SIG-M5 treated with dmso at 0.1 percent for 504 hours (cell line): ENCODE data around the gene CPA5.

Source experiments
- DNase-seq: peaks from one replicate; lab custom pipeline; 2025; ENCODE audit not compliant: unreplicated experiment; lab: John Stamatoyannopoulos, UW

CPA5 gene

DNA sequence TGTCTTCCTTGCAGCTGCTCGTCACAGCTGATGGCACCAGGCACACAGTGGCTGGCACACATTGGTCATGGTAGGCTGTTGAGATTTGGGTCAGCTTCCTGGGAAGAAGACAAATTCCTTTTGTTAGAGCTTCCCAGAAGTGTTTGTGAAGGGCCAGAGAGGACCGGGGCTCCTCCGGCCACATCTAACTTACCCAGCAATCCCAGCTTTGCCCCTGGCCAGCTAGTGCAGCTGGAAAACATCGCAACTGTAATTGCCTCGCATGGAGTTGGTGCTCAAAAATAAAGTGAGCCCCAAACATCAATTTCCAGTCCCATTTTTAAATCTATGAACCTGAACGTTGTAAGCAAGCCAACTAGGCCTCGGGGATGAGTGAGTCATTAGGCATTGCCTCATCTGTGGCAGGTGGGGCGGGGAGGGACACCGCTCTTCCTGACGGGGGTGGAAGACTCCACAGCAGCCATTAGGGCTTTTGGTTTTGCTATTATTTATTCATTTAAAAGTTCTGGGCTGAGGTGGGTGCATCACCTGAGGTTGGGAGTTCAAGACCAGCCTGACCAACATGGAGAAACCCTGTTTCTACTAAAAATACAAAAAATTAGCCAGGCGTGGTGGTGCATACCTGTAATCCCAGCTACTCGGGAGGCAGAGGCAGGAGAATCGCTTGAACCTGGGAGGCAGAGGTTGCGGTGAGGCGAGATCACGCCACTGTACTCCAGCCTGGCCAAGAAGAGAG lies 12.4 kb downstream of the CPA5 start:
- peak; percentile 36 for DNase-seq

DNA sequence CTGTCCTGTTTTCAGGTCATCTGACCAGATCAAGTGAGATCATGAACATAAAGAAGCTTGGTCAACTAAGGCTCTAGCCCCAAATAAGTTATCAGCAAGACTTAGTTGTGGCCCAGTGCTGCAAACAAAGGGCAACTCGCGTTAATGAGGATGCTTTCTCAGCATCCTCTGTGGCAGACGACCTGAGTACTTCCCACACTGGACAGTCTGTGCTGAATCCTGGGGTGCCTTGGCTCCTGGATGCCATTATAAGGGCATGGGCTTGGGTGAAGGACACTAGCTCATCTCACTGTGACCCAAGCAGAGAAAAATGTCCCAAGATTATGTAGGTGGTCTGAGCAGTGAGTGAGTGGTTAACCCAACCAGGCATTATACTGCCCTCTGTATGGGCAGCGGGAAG lies 13.9 kb downstream of the CPA5 start:
- DNase-seq = no peak

DNA sequence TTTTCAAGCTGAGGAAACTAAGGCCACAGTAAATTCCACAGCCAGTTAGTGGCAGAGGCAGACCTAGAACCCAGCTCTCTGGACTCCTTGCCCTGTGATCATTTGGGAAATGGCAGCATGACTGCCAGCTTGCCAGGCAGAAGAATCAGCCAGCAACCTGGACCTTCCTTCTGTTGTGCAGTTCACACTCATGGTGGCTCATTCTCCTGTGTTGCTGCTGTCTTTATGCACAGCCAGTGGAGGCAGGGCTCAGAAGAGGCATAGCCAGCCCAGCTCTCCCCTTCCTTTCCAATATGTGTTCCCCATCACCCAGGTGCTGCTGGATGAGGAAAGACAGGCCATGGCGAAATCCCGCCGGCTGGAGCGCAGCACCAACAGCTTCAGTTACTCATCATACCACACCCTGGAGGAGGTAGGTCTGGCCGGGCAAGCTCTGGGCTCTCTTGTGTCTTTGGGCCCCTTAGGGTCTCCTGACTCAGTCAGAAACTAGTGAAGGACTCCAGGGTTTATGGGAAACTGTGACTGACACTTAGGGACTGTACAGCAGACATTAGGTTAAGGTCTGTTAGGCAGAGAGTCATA lies 14.8 kb downstream of the CPA5 start:
- DNase-seq = no peak

DNA sequence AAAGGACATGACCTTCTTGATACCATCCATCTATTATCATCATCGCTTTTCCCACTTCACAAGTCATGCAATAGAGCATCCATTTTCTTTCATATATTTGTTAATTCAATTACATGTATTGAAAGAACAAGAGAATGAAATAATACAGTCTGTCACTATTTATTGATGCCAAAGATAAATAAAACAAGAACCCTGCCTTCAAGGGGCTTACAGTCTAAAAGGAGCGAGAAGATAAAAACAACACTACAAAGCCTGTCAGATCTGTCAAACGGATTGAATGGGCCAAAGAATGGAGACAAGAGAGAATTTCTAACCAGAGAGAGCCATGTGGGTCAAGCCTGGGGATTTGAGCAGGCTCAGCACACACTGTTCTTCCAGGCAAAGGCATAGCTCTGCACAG lies 15.9 kb downstream of the CPA5 start:
- no peak for DNase-seq

DNA sequence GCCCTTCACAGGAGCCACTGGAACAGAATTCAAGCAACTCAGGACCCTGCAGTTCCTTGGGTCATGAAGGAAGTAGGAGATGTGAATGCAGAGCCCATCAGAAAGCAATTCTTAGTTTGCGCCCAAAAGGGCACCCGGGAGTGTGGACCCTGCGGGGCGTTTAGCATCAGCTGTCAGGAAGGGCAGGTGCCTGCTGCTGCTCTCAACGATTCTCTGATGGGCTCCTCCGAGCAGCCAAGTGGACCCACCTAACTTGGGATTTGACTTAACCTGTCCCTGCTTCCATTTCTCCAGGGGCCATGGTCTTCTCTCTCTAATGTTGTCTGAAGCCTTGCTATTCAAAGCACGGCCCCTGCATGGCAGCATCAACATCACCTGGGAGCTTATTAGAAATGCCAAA lies 17.1 kb downstream of the CPA5 start:
- no peak for DNase-seq

DNA sequence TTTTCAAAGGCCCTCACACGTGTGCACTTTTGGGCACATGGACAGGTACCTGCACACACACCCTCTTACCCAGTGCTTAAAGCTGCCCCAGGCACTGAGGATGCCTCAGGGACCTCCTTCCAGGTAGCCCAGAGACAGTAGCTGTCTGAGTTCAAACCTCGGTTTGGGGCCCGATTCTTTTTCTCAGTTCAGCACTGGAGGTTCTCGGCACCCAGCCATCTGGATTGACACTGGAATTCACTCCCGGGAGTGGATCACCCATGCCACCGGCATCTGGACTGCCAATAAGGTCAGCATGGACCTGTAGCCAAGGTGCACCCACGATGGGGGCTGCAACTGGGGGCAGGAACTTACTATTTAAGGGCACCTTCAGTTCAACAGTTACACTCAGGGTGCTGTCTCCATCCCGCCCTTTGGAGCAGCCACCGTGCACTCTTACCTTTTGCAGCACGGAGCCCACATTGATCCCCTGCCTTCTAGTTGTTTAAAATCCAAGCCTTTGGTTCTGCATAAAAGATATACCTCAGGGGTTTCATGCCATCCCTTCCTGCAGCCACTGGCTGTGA lies 17.7 kb downstream of the CPA5 start:
- no peak for DNase-seq

DNA sequence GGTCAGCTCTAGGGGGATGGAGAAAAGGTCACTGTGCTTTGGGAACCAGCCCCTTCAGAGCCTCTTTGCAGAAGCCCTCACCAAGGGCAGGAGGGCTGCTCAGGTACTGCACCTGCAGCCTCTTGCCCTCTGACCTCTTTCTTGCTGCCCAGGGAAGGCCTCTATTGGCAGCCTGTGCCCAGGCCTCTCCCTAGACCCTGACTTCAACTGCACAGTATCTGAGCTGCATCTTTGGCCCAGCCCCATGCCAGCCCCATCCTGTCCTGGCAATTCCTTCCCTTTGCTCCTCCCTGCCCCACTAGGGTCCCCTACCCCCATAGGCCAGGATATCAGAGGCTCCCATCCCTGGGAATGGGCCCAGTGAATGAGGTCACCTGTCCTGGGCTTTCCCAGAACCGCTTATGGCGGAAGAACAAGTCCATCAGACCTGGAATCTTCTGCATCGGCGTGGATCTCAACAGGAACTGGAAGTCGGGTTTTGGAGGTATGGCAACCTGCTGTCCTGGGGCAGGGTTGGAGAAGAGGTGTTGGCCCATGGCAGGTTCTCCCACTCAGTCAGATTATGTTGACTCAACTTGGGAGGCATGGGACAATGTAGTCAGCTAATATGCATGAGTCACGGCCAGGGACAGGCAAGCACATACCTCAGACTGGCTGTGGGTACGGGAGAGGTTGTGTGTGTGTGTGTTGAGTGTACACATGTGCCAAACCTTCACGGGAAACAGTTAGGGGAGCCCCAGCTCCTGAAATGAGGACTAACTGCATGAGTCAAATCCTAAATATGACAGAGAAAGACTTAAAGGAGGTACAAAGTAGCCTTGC lies 18.6 kb downstream of the CPA5 start:
- DNase-seq = peak; percentile 2

DNA sequence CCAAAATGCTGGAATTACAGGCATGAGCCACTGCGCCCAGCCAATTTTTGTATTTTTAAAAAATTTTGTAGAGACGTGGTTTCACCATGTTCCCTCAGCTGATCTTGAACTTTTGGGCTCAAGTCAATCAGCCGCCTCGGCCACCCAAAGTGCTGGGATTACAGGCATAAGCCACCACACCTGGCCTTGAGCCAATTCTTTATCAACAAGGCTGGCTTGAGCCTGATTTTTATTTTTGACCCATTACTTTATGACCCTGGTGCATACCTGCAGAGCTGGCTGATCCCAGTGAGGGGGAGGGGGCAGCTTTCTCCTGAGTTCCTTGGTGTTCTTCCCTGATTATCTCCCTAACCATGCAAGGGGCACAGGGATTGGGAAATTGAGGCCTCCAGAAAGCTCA lies 19.8 kb downstream of the CPA5 start:
- DNase-seq = no peak

DNA sequence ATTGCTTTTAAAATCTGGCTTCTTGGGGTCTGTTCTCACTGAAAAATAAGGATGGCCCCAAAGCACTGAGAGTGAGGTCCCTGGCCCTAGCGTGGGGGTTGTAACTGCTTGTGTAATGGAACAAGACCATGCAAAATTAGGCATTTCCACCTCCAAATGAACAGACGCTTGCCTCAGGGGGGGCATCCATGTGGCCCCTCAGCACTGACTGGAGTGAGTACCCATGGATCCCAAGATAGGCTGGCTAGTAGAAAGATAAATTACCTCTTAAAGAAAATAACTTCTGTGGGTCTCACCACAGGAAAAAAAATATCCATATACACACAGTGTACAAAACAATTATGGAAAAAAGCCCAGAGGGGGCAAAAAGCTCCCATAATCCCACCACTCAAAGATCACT lies 20.5 kb downstream of the CPA5 start:
- no peak for DNase-seq

DNA sequence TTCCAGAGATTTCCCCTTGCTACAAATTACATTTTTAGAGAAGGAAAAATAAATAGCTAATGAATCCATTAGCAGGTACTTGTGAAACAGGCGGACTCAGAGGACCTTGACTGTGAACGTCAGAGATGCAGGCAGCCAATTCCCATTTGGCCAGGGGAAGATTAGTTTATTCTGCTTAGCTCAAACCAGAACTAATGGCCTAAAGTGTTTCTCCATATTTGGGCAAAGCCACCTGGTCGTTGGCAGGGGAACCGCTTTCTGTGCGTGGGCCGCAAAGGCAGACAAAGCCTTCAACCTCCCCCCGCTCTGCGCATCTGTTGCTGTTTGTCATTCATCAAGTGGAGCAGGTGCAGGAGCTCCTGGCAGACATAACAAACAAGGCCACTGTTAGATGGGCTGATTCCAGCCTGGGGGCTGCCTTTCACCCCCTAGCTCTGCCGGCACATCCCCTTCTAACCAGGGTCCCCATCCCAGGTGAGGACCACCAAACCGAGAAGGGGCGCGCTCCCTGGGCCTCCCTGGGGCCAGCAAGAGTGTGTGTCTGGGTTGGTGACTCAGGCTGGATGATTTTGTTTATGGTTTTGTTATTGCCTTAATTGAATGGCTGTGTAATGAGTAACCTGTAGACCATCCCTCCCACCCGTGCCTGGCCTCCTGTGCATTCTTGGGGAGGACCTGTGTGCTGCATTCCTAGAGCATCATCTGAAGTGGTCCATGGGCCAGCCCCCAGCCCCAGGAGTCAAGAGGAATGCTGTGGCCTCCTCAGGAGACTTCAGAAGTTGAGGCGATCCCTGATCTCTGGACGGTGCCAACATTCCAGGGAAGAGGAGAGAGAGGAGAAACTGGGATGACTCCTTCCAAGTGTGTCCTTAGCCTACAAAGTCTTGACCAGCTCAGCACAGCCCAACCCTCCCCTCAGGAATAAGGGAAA lies 21.2 kb downstream of the CPA5 start:
- no peak for DNase-seq

DNA sequence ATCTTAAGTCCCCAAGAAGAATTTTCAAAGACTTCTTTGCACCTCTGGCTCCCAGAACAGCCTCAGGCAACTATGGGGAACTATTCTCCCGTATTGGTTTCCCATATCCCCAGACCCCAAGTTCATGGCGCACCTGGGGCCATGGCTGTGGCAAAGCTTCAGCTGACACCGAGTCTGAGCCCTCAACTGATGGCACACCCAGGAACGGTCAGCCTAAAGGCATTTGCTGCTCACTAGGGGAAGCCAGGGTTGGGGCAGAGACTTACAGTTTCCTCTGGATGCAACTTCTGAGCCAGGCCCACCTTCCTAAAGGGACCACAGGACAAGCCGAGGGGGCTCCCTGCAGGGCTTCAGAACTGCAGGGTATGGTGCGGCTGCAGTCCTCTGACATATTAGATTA lies 21.9 kb downstream of the CPA5 start:
- no peak for DNase-seq

DNA sequence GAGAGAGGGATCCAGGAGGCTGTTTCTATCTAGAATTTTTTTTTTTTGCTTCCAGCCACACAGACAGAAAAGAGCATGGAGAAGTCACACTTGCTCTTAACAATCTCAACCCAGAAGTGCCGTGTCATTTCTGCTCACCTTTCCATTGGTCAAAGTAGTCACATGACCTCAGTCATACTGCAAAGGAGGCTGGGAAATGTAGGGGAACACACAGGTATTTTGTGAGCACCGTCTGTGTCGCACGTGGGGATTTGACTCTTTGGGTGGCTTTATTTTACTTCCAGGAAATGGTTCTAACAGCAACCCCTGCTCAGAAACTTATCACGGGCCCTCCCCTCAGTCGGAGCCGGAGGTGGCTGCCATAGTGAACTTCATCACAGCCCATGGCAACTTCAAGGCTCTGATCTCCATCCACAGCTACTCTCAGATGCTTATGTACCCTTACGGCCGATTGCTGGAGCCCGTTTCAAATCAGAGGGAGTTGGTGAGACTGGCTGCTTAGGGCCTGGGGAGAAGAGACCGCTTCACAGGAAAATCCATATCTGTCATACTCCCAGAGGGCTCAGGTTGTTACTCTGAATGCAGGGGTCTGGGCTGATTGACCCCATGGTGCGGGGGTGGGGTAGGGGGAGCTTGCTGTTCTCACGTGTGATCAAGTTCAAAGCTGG lies 22.6 kb downstream of the CPA5 start:
- no peak for DNase-seq

DNA sequence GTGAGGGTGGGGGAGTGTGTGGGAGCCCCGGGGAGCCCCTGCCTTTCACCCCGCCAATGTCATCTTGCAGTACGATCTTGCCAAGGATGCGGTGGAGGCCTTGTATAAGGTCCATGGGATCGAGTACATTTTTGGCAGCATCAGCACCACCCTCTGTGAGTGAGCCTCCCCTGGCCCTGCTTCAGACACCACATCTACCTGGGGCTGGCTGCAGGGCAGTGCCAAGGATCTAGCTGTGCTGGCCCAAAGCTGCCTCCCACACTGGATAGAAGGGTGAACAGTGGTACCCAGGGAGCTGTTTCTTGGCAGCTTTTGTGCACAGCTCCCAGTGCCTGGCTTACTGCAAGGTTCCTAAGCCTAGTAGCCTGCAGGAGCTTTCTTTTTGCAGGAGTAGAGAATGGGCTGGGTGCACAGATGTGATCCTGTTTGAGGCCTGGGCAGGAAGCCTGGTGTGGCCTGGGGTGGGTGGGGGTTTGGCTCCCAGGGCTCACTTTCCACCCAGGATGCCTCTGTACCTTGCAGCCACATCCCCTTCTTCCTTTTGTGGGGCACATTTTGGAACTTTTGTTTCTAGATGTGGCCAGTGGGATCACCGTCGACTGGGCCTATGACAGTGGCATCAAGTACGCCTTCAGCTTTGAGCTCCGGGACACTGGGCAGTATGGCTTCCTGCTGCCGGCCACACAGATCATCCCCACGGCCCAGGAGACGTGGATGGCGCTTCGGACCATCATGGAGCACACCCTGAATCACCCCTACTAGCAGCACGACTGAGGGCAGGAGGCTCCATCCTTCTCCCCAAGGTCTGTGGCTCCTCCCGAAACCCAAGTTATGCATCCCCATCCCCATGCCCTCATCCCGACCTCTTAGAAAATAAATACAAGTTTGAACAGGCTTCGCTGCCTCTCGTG lies 23.5 kb downstream of the CPA5 start:
- no peak for DNase-seq

DNA sequence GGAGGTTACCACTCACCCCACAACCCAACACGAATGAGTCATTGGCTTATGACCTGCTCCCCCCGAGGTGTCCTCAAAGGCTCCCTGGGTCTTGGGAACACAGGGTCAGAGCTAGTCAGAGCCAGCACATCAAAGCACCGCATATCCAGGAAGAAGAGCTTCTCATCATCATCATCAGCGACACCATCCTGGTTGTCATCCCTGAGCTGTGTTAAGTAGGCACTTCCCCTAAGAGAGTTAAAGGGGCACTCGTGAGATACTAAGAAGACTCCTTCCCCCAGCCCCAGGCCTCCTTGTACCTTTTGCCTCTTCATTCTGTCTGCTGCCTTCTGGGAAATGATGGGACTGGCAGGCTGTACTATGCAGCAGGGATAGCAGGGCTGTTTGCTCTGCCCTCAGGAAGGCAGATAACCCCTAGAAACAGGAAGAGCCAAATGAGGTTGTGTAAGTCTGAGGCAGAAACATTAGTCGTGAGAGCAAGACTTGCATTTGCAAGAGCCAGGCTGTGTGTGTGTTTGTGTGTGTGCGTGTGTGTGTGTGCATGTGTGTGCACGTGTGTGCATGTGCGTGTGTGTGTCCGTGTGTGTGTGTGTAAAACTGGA lies 24.6 kb downstream of the CPA5 start:
- DNase-seq = peak; percentile 73

DNA sequence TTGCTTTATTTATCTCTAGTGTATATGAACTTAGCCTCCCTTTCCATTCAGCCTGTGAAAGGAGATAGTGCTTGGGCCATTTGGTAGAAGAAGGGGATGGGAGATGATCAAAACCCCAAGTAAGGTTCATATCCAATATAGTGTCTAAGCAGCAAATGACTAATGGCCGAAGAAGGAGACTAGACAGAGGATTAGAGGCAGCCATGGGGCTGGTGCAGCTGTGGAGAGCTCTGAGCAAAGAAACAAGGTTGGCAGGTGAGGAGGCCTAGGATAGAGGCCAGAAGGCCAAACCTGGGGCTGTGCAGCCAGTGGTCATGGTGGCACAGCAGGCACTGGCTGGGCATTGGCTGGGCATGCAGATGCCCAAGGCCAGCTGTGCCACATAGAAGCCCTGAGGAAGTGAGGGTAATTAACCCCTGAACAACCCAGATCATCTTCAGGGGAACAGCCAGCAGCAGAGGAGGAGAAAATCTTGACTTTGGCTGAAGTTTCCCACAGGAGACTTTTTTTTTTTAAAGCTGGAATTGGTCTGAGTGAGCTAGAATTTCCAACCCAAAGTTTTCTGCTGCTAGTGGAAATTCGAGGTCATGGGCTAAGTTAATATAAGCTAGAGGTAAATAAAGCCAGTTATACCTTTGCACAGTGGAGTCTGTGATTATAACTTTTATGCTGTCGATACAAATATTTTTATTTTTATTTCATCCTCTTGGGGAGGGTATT lies 25.4 kb downstream of the CPA5 start:
- no peak for DNase-seq

DNA sequence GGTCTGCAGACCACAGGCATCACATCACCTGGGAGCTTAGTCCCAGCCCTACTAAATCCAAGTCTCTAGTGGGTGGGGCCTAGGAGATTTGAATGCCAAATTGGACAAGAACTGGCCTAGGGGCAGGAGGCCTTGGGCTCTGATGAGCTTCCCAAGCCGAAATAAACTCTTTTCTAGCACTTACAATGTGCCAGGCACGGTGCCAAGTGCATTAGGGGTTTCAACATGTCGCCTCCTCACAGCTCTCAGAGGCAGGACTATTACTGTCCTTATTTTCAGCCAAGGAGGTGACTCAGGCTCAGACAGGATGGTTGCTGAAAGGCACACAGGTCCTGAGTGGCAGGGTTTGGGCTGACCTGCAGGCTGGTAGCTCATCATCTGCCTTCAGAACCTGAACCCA lies 26.4 kb downstream of the CPA5 start:
- no peak for DNase-seq

DNA sequence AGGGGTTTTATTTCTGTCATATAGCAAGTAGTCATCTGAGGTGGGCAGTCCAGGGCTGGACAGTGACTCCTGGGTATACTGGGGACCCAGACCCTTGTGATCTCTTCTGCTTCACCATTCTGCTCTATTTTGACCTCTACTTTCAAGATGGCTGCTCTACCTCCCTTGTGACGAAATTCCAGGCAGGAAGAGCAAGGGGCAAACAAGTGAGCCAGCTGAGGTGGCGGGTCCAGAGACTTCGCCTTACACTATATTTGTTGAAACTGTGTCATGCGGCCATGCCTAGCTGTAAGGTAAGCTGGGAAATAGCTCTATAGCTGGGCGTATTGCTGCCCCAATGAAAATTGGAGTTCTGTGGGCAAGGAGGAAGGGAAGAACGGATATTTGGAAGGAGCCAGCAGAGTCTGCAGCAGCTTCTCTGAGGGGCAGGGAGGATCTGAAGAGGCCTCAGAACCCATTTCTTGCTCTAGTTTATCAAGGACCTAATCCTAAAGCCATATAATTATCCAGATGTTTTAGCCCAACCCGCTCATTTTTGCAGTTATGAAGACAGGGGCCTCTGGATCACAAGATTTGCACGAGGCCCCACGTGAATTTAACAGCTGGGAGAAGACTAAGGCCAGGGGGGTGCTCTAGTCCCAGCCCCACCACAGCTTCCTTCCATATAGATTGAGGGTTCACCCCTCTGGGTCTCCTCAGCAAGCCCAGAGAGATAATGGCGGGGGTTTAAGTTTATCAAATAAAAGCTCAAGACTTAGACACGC lies 28.0 kb downstream of the CPA5 start:
- DNase-seq = no peak
